Prostate gland (tissue), 2 donors: ENCODE results near the gene C12orf56.

Experiments
- POLR2AphosphoS5 ChIP-seq: sonication (generic); formaldehyde crosslinking; IDR thresholded peaks from one replicate; pipeline ENCODE4 v1.6.1; 2017; ENCODE audit warnings: antibody characterized with exemption
- TF ChIP-seq, protein P1 (sequence below), 4 experiments: fragments of 200-600 bp in 2 of 4; fragments of 450-650 bp in 2 of 4; sonication (generic) in 2 of 4; IDR thresholded peaks; 1 replicate in 3 of 4; 2 replicates in 1 of 4; pipeline ENCODE4 v1.5.1; 2016 to 2019; ENCODE audit warnings: antibody characterized with exemption in 4 of 4, mild to moderate bottlenecking in 2 of 4, moderate library complexity in 2 of 4

DNA sequence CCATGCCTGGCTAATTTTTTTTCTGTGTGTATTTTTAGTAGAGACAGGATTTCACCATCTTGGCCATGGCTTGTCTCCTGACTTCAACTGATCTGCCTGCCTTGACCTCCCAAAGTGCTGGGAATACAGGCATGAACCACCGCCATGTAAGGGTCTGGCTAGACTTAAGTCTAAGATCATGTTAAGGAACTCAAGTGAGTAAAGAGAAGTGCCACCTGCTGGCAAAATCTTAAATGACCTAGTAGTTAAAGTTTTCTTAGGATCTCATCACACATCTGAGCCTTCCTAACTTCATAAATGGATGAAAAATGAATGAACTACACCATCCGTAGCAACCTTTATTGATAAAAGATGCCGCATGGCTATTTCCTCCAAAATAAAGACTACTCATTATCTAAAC is 1.7 kb upstream of the C12orf56 start:
- TF ChIP-seq, protein P1, sequence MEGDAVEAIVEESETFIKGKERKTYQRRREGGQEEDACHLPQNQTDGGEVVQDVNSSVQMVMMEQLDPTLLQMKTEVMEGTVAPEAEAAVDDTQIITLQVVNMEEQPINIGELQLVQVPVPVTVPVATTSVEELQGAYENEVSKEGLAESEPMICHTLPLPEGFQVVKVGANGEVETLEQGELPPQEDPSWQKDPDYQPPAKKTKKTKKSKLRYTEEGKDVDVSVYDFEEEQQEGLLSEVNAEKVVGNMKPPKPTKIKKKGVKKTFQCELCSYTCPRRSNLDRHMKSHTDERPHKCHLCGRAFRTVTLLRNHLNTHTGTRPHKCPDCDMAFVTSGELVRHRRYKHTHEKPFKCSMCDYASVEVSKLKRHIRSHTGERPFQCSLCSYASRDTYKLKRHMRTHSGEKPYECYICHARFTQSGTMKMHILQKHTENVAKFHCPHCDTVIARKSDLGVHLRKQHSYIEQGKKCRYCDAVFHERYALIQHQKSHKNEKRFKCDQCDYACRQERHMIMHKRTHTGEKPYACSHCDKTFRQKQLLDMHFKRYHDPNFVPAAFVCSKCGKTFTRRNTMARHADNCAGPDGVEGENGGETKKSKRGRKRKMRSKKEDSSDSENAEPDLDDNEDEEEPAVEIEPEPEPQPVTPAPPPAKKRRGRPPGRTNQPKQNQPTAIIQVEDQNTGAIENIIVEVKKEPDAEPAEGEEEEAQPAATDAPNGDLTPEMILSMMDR (IDR thresholded peaks at IDR 0.05) = no peak
- no peak for TF ChIP-seq POLR2AphosphoS5
